Cortex of kidney (tissue), 1 donor: ENCODE results near the gene PLB1.

Experiments used
- DNase-seq: peaks from one replicate; lab custom pipeline; 2025; lab: John Stamatoyannopoulos, UW

The PLB1 gene

DNA sequence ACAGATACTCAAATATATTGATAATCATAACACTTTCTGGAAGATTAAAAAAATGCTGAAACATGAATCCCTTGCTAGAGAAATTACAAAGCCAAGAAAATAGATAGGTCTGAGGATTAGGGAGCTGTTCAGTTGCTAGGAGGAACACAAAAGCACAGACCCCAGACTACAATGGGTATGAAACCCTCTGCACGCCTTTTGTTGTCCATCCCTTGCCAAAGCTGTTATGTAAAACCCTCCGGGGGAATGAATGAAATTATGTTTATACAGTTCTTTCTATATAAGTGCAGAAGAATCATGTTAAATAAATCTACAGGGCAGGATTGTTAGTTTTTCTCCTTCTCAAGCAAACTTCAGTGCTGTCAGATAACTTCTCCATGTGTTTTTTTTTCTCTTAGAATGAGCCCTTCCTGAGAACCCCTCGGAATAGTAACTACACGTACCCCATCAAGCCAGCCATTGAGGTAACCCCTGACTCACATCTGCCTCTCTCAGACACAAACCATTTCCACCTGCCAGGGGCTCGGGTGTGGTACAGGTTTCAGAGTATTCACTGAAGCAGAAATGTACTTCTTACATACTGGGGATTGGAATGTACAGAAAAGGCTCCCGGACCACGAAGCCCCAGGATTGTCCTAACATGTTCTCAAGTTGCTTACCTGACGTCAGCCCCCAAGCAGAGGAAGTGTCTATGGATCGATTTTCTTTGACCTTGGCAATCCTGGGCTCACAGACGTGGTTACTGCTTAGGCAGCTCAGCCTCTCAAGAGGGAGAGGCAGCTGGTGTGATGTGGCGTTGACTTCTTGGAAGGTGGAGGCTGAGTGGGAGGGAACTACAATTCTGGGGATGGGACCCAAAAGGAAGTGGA is 118.0 kb downstream of the PLB1 start:
- DNase-seq = no peak

DNA sequence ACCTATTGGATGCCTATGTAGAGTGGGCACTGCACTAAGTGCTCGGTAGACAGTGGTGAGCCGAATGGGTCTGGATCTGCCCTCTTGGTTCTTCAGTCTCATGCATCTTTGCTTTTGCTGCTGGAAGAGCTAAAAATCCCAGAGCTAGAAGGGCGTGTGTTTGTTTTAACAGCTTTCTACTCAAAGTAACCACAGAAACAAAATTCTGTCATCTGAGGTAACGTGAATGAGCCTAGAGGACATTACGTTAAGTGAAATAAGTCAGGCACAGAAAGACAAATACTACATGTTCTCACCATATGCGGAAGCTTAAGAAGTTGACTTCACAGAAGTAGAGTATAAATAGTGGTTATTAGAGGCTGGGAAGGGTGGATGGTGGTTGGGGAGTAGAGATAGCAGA is 119.8 kb downstream of the PLB1 start:
- DNase-seq = no peak

DNA sequence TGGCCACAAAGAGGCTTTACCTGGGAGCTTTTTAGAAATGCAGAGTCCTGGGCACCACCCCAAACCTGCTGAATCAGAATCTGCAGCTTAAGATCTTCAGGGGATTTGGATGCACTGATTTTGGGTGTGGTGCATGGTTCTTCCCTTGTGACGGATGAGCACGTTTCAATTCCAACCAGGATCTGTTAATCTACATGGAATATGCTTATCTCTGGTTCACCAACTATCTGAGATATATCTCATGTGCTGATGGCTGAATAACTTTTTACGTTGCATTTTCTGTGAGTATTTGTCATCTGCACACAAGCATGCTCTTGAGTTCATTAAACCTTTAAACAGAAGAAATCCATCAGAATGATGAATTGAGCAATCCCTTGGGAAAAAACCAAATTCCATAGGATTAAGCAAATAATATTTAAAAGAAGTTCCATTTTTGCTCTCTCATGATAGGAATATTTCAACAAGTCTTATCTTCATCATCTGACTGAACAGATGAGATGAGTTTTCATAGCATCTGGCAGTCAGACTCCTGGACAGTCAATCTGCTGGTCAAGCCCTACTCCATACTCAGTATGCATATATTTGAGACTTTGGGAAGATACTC is 120.6 kb downstream of the PLB1 start:
- DNase-seq = no peak

DNA sequence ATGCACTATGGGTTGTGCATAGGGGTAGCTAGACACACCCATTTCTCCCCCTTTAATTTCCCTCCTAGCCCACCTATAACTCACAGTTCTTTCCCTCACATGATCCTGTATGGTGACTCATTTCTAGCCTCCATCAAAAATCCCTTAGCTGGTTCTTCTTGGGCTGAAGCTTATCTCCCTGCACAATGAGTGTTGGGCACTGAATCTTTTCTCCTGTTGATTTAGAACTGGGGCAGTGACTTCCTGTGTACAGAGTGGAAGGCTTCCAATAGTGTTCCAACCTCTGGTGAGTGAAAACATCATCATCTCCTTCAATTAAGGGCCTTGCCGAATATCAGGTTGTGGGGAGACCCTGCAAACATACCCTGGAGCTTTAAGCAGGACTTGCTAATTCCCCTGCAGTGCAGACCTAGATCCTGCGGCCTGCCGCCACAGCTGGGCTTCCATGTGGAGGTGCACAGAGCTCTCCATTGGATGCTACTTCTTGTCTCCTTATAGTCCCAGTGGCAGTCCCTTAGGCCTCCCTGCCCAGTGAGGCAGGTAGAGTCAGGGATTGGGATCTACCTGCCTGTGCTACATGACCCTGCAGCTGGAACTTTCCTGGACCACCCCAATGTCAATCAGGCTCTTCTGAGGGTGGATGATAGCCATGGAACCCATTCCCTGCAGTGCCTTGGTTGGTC is 121.8 kb downstream of the PLB1 start:
- DNase-seq = no peak

DNA sequence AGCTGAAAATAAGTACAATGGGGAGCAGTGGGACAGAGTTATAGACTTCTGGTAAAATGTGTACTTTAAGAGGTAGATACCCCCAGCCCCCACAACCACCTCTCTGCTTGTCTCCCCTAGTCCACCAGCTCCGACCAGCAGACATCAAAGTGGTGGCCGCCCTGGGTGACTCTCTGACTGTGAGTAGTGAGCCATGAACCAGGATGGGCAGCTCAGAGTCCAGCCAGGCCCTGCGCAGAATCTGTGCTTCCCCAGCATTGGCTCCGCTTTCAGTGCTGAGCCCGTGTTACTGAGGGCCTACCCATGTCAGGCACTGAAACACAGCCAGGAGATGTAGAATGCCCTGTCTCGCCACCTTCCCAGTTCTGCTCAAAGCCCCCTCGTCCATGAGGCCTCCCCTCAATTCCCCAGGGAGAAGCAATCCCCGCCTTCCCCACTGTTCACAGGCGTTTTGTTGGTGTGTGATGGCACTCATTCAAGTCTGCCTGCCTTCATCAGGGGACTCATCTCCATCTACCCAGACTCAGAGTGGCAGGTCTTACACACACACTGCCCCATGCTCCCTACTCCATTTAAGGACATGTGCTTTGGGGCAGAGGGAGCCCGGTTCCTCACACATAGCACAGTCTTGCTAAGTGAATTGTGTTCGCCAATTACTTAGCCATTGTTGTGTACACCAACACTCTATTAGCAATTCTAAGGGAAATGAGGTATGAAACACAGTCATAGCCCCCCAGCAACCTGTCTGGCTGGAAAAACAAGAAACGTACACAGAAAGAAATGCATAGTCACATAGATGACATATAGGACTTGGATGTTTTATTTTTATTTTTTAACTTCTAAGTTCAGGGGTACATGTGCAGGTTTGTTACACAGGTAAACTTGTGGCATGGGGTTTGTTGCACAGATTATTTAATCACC is 122.6 kb downstream of the PLB1 start:
- no peak for DNase-seq

DNA sequence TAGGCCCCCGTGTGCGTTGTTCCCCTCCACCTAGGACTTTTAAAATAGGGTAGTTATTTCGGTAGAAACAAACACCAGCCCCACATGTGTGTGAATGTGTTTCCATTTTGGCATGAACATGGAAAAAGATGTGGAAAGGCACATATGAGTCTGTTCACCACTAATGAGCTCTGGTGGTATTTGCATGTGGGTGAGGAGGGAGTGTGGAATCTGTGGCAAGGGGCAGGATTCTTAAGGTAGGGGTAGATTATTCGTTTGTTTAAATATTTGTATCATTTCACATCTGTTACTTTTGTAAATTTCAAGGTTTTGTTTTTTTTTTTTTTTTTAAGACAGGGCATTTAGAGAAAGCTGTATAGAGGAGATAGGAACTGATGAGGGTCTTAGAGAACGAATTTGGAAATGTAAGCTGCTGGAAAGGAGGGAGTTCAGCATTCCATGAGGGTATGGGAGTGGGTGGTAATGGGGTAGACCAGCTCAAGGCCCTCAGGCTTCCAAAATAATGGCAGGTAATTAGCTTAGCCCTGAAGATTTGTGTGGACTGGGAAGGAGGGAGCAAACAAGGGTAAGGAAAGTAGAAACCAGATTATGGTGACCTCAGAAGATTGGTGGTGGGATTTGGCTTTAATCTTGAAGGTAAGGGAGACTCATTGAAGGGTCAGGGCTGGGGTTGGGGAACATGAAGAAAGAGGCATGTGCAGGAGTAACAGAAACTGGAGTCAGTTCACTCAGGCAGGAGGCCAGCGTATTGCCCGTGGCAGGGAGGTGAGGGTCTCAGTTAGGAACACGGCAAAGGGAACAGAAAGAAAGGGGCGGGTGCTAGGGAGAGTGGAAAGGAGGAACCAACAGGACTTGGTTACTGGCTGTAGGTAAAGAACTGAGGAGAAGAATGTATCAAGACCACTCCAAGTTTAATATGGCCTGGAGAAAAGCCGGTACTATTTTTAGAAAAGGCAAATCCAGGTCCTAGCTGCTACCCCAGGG is 123.6 kb downstream of the PLB1 start:
- no peak for DNase-seq

DNA sequence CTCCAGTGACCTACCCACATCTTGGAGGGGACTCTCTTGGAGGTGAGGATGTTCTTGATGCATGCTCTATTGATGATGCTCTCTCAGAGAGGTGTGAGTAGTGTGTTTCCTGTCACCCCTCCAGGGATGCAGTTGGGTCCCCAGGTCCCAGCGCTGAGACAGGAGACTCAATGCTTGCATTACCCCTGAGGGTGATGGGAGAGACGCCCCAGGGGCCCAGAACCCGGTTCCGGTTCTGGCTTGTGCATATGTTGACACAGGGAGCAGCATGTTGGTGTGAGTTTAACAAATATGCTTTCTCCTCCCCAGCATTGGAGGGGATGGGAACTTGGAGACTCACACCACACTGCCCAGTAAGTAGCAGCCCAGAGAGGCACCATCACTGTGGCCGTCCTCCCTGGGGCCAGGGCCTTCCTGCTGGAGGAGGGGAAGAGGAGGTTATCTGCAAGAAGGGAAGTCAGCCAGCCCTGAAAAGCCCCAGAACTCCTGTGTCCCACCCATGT is 124.5 kb downstream of the PLB1 start:
- no peak for DNase-seq

DNA sequence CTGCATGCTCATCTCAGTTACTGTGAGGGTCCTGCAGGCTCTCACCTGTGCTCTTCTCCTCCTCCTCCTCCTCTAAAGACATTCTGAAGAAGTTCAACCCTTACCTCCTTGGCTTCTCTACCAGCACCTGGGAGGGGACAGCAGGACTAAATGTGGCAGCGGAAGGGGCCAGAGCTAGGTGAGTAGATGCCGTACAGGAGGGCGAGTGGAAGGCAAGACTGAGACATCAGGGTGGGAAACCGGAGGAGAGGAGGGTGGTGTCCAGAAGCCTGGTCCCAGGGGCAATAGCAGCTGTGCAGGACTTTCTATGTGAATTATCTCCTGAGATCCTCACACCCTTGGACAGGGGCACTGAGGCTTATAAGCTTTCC is 124.9 kb downstream of the PLB1 start:
- no peak for DNase-seq

DNA sequence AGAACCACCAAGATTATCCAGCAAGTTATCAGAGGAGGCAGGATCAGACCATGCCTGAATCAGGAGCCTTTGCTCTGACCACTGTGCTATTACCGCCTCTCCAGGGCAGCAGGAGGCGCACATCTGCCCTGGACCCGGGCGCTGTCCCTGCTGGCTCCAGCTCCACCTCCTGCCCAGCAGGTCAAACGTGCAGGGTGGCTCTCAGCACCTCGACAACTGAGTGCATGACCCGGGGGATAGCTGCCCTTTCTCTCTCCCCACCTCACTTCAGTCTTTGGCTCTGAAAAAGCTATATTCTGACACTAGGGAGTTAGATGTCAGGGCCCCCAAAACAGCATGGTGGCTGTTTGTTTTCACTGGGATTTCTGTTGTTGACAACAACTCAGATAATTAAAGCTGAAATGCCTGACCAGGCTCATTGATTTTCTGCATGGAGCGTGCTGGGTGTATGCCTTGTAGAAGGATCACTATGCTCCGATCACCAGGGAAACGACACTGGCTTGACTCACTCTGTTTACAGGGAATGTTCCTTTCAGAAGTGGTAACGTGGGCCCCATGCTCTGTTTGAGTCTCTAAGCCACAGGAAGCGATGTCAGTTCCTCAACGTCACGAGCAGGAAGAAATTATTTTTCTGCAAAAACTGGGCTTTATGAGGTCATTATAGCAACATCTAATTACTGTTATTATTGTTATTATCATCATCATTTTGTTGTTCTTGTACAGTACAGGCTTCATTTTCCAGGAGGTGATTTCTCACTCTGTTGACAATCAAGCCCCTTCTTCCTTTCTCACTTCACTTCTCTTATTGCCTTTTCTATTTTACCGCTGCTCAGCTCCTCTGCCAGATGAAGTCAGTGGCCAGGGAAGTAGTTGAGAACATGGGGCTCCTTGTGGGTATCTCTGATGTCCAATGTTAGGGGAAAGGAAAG is 125.6 kb downstream of the PLB1 start:
- DNase-seq = no peak

DNA sequence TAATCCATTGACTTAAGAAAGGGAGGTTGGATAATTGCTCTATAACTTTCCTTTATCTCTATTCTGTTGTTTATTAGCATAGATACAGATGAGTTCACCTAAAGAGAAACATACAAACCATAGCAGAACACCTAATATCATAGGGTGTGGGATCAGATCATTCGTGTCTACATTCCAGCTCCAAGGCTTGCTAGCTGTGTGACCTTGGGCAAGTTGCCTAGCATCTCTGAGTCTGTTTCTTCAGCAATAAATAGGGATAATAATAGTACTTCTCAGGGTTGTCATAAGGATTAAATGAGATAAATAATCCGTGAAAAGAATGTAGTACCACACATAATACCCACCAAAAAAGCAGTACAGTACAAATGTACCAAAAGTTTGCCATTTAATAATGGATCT is 126.2 kb downstream of the PLB1 start:
- no peak for DNase-seq

DNA sequence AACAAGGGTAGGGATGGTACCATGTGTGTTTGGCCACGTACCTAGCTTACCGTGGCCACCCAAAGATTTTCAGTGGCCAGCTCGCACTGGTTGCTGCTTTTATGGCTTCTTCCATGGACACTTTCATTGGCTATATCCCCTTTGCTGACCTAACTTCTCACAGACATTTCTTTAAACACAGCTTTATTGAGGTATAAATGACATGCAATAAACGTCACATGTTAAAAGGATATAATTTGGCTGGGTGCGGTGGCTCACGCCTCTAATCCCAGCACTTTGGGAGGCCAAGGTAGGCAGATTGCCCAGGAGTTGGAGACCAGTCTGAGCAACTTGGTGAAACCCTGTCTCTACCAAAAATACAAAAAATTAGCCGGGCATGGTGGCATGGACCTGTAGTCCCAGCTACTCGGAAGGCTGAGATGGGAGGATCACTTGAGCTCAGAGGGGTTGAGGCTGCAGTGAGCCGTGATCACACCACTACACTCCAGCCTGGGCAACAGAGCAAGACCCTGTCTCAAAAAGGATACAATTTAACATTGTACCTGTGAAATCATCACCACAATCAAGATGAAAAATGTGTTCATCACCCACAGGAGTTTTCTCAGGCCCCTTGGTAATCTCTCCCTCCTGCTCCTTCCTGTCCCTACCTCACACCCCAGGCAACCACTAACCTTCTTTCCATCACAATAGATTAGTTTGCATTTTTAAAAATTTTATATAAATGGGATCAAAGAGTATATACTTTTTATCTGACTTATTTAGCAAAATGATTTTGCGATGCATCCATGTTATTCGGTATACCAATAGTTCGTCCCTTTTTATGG is 127.9 kb downstream of the PLB1 start:
- no peak for DNase-seq

DNA sequence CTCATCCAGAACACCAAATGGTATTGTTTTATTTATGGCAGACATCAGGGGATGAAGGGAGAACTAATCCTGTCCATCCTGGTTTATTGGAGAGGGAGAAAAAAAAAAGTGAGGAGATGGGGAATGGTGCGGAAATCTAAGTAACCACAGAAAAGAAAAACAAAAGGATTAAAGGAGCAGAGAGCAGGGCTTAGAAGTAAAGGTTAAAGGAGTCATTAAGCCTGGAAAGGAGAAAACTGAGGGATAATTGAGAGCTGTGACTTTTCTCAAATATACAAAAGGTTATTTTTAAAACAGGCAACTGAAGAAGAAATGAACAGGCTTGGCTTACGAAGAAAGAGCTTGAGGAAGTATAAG is 128.6 kb downstream of the PLB1 start:
- DNase-seq = no peak

DNA sequence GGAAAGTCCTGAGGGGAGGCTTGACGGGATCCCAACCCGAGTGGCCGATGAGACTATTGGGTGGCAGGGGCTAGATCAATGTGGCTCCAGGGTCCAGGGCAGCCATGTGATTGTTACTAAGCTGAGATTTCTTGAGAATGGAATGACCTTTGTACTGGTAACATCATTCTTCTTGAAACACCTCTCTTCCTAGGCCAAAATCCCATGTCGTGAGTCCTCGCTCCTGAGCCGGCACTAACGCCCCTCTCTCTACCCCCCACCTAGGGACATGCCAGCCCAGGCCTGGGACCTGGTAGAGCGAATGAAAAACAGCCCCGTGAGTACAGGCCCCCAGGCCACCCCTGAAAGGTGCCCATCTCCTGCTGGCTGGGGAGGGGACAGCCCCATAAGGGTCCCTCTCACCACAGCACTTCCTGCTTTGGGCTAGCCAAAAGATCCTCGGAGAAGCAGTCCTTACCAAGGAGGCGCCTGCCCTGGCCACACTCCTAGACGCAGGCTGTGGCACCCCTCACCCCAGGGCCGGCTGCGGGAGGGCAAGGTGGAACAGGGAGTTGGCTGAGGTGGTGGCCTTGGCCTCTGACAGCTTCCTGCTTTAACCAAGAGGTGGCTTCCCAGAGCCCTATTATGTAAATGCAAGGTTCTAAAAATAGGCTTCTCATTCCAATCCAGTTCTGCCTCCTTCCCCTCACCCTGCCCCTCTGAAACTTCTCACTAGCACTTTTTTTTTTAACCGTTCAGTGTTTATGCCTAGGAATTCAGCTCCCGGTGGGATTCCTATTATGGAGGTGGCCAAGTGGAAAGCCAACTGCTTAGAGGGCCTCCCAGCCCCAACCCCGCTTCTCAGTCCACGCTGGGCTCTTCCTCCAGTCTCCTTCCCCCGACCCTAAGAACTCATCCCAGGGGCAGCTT is 129.2 kb downstream of the PLB1 start:
- no peak for DNase-seq

DNA sequence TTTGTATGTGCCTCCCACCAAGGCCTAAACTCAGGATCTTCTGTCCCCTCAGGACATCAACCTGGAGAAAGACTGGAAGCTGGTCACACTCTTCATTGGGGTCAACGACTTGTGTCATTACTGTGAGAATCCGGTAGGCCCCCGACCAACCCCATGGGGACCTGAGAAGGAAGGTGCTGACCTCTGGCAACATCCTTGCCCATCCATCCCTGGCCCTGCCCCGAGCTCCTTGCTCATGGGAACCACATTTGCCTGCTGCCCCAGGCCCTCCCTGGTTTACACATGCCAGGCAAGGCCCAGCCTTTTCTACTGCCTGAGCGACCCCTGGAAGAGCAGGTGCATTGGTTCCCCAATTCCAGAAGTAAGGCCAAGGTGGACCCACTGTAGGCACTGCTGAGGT is 130.5 kb downstream of the PLB1 start:
- no peak for DNase-seq

DNA sequence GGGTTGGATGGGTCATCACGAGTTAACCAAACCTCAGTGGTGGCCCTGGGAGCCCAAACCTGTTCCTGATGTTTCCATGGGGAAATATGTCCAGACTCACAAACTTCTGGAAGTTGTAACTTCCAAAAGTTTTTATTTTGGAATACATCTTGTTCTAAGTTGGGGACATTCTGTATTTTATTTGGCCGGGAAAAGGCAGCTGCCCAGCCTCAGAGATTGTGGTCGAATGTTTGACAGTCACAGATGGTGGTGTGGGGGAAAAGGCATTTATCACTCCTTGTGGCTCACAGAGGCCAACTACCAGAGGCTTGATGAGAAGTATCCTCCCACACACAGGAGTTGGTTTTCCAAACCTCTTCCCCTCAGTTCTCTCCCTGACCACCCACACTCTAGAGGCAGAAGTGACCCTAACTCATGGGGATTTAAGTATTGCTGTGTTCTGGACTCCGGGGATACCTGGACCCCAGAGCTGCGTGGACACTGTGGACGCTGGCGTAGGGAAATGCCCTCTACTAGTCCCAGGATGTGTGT is 131.1 kb downstream of the PLB1 start:
- DNase-seq = no peak

DNA sequence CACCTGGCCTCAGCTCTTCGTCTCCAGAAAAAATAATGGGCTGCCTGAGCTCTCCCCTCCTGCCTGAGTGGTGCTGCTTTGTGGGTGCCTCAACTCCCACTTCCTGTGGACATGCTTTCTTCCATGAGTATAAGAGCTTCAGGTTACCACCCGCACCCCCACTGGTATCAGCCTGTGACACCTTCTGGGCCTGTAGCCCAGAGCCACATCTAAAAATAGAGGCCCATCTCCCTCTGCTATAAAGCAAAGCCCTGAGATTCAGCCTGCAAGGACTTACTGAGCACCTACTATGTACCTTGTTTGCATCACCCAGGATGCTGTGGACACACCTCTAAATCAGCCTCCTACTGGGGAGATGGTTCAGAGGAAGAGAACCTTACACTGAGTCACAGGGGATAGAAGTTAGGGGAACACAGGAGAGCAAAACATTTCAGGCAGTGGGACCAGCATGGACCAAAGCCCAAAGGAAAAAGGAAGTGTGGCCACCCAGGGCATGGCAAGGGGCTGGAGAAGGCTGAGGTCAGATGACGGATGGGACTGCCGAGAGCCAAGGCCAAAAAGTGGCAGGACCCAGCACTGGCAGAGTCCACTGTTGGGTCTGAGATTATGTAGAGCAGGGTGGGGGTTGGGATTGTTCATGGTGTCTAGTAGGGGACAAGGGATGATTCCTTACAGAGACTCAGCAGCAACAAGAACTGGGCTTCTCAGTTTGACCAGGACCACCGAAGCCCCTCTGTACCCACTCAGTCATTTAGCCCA is 132.0 kb downstream of the PLB1 start:
- no peak for DNase-seq

DNA sequence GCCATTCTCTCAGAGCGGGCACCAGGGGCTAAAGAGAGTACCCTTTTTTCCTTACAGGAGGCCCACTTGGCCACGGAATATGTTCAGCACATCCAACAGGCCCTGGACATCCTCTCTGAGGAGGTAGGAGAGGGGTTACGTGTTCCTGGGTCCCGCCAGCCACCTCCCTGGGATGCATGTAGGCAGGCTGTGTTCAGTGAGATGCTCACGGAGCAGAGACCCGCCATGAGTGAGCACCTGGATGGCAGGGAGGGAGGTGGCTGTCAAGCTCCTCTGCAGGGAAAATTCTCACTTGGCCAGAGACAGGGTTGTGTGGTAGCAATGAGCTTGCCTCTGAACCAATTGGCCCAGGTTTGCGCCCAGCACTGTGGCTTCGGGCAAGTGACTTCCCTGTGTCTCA is 132.6 kb downstream of the PLB1 start:
- no peak for DNase-seq
